Neuronal stem cell (in vitro differentiated cells): ENCODE data around the gene DLK1.

Experiments
- DNase-seq: peaks from one replicate; pipeline ENCODE4 v3.0.0-alpha.2; 2013; ENCODE audit warnings: low spot score
- H2AFZ ChIP-seq: one replicate; pipeline ENCODE4 v1.6.1; 2013; ENCODE audit warnings: mild to moderate bottlenecking, low read length, inconsistent platforms
- H2AK5ac ChIP-seq: 2 replicates; pipeline ENCODE4 v1.6.1; 2013; ENCODE audit warnings: low read depth, mild to moderate bottlenecking, inconsistent platforms, low read length, moderate library complexity, mixed read lengths
- H2BK120ac ChIP-seq: 2 replicates; pipeline ENCODE4 v1.6.1; 2013; ENCODE audit warnings: low read depth, mild to moderate bottlenecking, inconsistent platforms, low read length, moderate library complexity, mixed read lengths
- H2BK12ac ChIP-seq: one replicate; pipeline ENCODE4 v1.6.1; 2013; ENCODE audit warnings: low read length, inconsistent platforms
- H2BK15ac ChIP-seq: 2 replicates; pipeline ENCODE4 v1.6.1; 2013; ENCODE audit warnings: mild to moderate bottlenecking, low read length, inconsistent platforms, mixed read lengths
- H2BK5ac ChIP-seq: one replicate; pipeline ENCODE4 v1.6.1; 2013; ENCODE audit warnings: inconsistent platforms, mild to moderate bottlenecking, low read length, moderate library complexity
- H3K14ac ChIP-seq: one replicate; pipeline ENCODE4 v1.6.1; 2013; ENCODE audit warnings: low read length, inconsistent platforms
- H3K18ac ChIP-seq: 2 replicates; pipeline ENCODE4 v1.6.1; 2013; ENCODE audit warnings: low read length, inconsistent platforms
- H3K23ac ChIP-seq: 2 replicates; pipeline ENCODE4 v1.6.1; 2013; ENCODE audit warnings: low read depth, mild to moderate bottlenecking, mixed read lengths, low read length, inconsistent platforms; ENCODE audit not compliant: poor library complexity
- H3K27ac ChIP-seq: replicated peaks from 3 replicates; pipeline ENCODE4 v1.5.1; 2013; ENCODE audit warnings: low read length, inconsistent platforms
- H3K27me3 ChIP-seq, 3 experiments: 2 replicates each; pipeline ENCODE4 v1.6.1; 2013; ENCODE audit warnings: low read length in 3 of 3, mild to moderate bottlenecking in 2 of 3, inconsistent platforms in 1 of 3, low read depth in 1 of 3, mixed read lengths in 1 of 3, moderate library complexity in 1 of 3; ENCODE audit not compliant: control insufficient read depth in 3 of 3, insufficient read depth in 3 of 3
- H3K36me3 ChIP-seq, 2 donors: replicated peaks in 1 of 2; 2 replicates each; pipeline ENCODE4 v1.6.1; 2013; ENCODE audit warnings: low read length in 2 of 2; ENCODE audit not compliant: control insufficient read depth in 2 of 2, insufficient read depth in 2 of 2
- H3K4ac ChIP-seq: 2 replicates; pipeline ENCODE4 v1.6.1; 2013; ENCODE audit warnings: inconsistent platforms, mild to moderate bottlenecking, low read length, moderate library complexity
- H3K4me1 ChIP-seq, 2 donors: 1 replicate in 1 of 2; 2 replicates in 1 of 2; pipeline ENCODE4 v1.6.1; 2013; ENCODE audit warnings: low read length in 2 of 2, low read depth in 1 of 2; ENCODE audit not compliant: control insufficient read depth in 2 of 2, insufficient read depth in 1 of 2
- H3K4me2 ChIP-seq: one replicate; pipeline ENCODE4 v1.6.1; 2013; ENCODE audit warnings: mild to moderate bottlenecking, low read length, inconsistent platforms; ENCODE audit not compliant: insufficient read depth, poor library complexity, severe bottlenecking
- H3K4me3 ChIP-seq, 2 donors: 2 replicates each; pipeline ENCODE4 v1.5.1; 2013; ENCODE audit warnings: low read length in 2 of 2, mild to moderate bottlenecking in 2 of 2, inconsistent platforms in 1 of 2, moderate library complexity in 1 of 2
- H3K79me1 ChIP-seq: one replicate; pipeline ENCODE4 v1.6.1; 2013; ENCODE audit warnings: low read depth, mild to moderate bottlenecking, inconsistent platforms, low read length, moderate library complexity
- H3K9ac ChIP-seq: one replicate; pipeline ENCODE4 v1.6.1; 2013; ENCODE audit warnings: mild to moderate bottlenecking, low read depth, low read length, inconsistent platforms; ENCODE audit not compliant: poor library complexity
- H3K9me3 ChIP-seq, 2 donors: replicated peaks in 1 of 2; 2 replicates each; pipeline versions ENCODE3 to v1.6.1; 2013; ENCODE audit warnings: low read length in 2 of 2, mild to moderate bottlenecking in 2 of 2, inconsistent platforms in 1 of 2, low read depth in 1 of 2, mixed read lengths in 1 of 2, moderate library complexity in 1 of 2; ENCODE audit not compliant: control insufficient read depth in 2 of 2, insufficient read depth in 1 of 2
- H4K8ac ChIP-seq: one replicate; pipeline ENCODE4 v1.6.1; 2013; ENCODE audit warnings: low read depth, mild to moderate bottlenecking, inconsistent platforms, low read length, moderate library complexity
- H4K91ac ChIP-seq: one replicate; pipeline ENCODE4 v1.6.1; 2013; ENCODE audit warnings: low read length, low read depth, mild to moderate bottlenecking, inconsistent platforms; ENCODE audit not compliant: poor library complexity
- WGBS, 2 donors: extraction: QIAGEN DNeasy Blood & Tissue Kit; methylation state at CpG; one replicate each; pipeline ENCODE4 v1.1.7; 2013; ENCODE audit warnings: missing lambda C conversion rate in 2 of 2, mixed read lengths in 1 of 2; ENCODE audit not compliant: insufficient read length in 2 of 2, insufficient replicate concordance in 1 of 2; ENCODE audit errors: extremely low coverage in 2 of 2; 5-methylcytosine and 5-hydroxymethylcytosine counted together

Gene DLK1

GRCh38 chr14:100679153-100679552 lies 47.5 kb upstream of the DLK1 start:
- no peaks in the 10 kb centered on the region for H3K9me3 ChIP-seq
- no peak overlapping the region for H3K27ac ChIP-seq
- no peak overlapping the region for H3K23ac ChIP-seq
- H3K36me3 ChIP-seq: no peaks in the 10 kb centered on the region
- no peak overlapping the region for H3K4ac ChIP-seq
- H3K27me3 ChIP-seq: peaks cover 0 to 12% (median 0%) of the 10 kb centered on the region in 3 experiments
- H4K91ac ChIP-seq: no peak overlapping the region
- H3K4me2 ChIP-seq: no peak overlapping the region
- H3K18ac ChIP-seq: peak overlapping the region; percentile 88
- H3K4me3 ChIP-seq: no peak overlapping the region
- peak overlapping the region; percentile 77 for H2AK5ac ChIP-seq
- no peak overlapping the region for H2BK12ac ChIP-seq
- DNase-seq: no peak
- no peaks in the 10 kb centered on the region for H3K79me1 ChIP-seq
- H3K4me1 ChIP-seq: peaks cover 22 to 30% of the 10 kb centered on the region in 2 donors
- peak overlapping the region; percentile 19 for H4K8ac ChIP-seq
- no peak overlapping the region for H2BK5ac ChIP-seq
- no peak overlapping the region for H3K9ac ChIP-seq
- no peak overlapping the region for H3K14ac ChIP-seq
- no peak overlapping the region for H2AFZ ChIP-seq
- WGBS, 2 donors: no CpG with 5 or more reads among the region's 6 CpGs
- peak overlapping the region; percentile 34 for H2BK15ac ChIP-seq
- H2BK120ac ChIP-seq: no peak overlapping the region

DNA sequence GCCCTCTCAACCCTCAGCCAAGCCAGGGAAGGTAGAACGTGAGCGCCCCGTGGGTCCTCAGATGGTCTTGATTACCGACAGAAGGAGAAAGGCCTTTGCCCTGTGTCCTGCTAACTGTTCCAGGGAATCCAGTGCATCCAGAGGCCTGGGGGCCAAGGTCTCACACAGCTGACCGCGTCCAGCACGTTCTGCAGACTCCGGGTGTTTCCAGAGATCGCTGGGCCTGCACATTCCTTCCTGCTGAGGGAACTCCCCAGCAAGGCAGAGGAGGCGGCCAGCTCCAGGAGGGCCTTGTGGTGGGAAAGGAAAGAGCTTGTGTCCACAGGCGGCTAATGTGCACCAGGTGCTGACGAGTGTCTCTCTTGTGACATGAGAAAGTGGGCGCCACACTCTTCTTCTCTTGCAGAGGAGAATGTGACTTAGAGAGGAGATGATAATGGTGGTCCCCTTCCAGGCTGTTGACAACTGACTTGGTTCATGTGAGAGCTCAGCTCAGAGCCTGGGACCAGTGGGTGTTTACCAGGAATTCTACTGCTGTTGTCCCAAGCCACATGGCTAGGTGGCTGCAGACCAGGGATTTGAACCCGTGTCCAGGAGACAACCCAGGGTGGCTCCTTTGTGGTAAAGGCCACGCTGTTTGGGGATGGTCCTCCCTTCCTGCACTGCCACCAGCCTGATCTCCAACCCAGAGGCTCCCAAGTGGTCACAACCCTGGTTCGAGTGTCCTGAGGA lies 46.8 kb upstream of the DLK1 start:
- WGBS, 2 donors: no CpG with 5 or more reads among the region's 16 CpGs
- H2BK5ac ChIP-seq: no peak overlapping the region

DNA sequence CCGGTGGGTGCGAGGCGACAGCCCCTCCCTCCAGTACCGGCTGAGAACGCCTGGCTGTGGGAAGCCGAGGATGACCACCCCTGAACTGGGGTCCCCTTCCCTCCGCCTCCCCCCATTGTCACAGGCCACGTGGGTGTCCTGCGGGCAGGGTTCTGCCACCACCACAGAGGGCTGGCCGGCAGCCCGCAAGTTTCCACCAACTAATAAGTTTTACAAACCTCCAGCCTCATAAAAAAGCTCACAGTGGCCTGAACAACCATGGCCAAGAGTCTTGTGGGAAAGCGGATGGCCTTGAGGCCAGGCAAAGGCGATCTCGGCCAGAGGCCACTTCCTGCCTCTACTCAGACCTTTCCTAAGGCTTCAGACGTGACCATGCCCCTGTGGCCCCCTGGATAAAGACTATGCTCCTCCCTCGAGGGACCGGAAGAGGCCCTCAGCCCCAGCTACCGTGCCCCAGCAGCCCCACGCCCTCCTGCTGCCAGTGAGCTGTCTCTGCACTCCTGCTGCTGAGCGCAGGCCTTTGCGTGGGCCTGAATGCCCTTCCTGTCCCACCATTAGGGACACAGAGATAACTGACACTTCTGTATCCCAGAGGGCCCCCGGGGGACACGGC lies 46.1 kb upstream of the DLK1 start:
- H2BK120ac ChIP-seq: peak overlapping the region; percentile 47
- H3K4ac ChIP-seq: peak overlapping the region; percentile 38
- H2BK15ac ChIP-seq: peak overlapping the region; percentile 93
- no peak overlapping the region for H3K9ac ChIP-seq
- peak overlapping the region; percentile 94 for H2AFZ ChIP-seq
- no peak overlapping the region for H3K4me2 ChIP-seq
- peak overlapping the region; percentile 90 for H2AK5ac ChIP-seq
- H3K36me3 ChIP-seq: no peaks in the 10 kb centered on the region
- no peaks in the 10 kb centered on the region for H3K79me1 ChIP-seq
- no peak overlapping the region for H4K8ac ChIP-seq
- no peaks in the 10 kb centered on the region for H3K9me3 ChIP-seq
- H3K4me3 ChIP-seq: no peak overlapping the region
- H3K27ac ChIP-seq: no peak overlapping the region
- H3K4me1 ChIP-seq: peaks cover 12 to 24% of the 10 kb centered on the region in 2 donors
- peak overlapping the region; percentile 88 for H3K18ac ChIP-seq
- H4K91ac ChIP-seq: no peak overlapping the region
- peak overlapping the region; percentile 95 for H2BK12ac ChIP-seq
- H3K23ac ChIP-seq: no peak overlapping the region
- H3K27me3 ChIP-seq: no peaks in the 10 kb centered on the region
- DNase-seq: no peak
- no CpG with 5 or more reads among the region's 23 CpGs for WGBS, 2 donors
- peak overlapping the region; percentile 67 for H2BK5ac ChIP-seq
- H3K14ac ChIP-seq: no peak overlapping the region

More for the DNA sequence above, 46.8 kb upstream of the DLK1 start:
- DNase-seq: no peak
- H2AK5ac ChIP-seq: peak overlapping the region; percentile 90
- peaks cover 16 to 28% of the 10 kb centered on the region in 2 donors for H3K4me1 ChIP-seq
- no peaks in the 10 kb centered on the region for H3K9me3 ChIP-seq
- no peaks in the 10 kb centered on the region for H3K79me1 ChIP-seq
- H3K14ac ChIP-seq: no peak overlapping the region
- no peak overlapping the region for H4K91ac ChIP-seq
- H3K4me3 ChIP-seq: no peak overlapping the region
- H3K23ac ChIP-seq: no peak overlapping the region
- H3K27ac ChIP-seq: no peak overlapping the region
- H3K9ac ChIP-seq: no peak overlapping the region
- peak overlapping the region; percentile 95 for H2BK12ac ChIP-seq
- H3K4ac ChIP-seq: peak overlapping the region; percentile 17
- H4K8ac ChIP-seq: peak overlapping the region; percentile 19
- H3K27me3 ChIP-seq: peaks cover 0 to 5% (median 0%) of the 10 kb centered on the region in 3 experiments
- peak overlapping the region; percentile 47 for H2BK120ac ChIP-seq
- H2BK15ac ChIP-seq: peak overlapping the region; percentile 93
- H3K36me3 ChIP-seq: no peaks in the 10 kb centered on the region
- H2AFZ ChIP-seq: peak overlapping the region; percentile 94
- peak overlapping the region; percentile 88 for H3K18ac ChIP-seq
- H3K4me2 ChIP-seq: no peak overlapping the region

- Histone ChIP-seq H3K9ac (no peak overlapping the region), H3K27ac (no peak overlapping the region), H3K4me1 (peaks cover 12 to 24% of the 10 kb centered on the region in 2 donors), H3K36me3 (no peaks in the 10 kb centered on the region), H3K18ac (peak overlapping the region; percentile 88), H3K27me3 (no peaks in the 10 kb centered on the region), H2AFZ (peak overlapping the region; percentile 94), H3K4ac (no peak overlapping the region), H4K8ac (no peak overlapping the region), H3K9me3 (no peaks in the 10 kb centered on the region), H2BK15ac (peak overlapping the region; percentile 93), H3K23ac (no peak overlapping the region), H2BK120ac (no peak overlapping the region), H2AK5ac (peak overlapping the region; percentile 90), H3K14ac (no peak overlapping the region), H2BK12ac (peak overlapping the region; percentile 95), H3K79me1 (no peaks in the 10 kb centered on the region), H2BK5ac (peak overlapping the region; percentile 67), H3K4me3 (no peak overlapping the region), H3K4me2 (no peak overlapping the region), H4K91ac (peak overlapping the region; percentile 79)
- DNase-seq: no peak
- no CpG with 5 or more reads among the region's 13 CpGs for WGBS, 2 donors
Measured at GRCh38 chr14:100681111-100681510, 45.6 kb upstream of the DLK1 start.
